GM12874 (cell line): Measurements from ENCODE around the gene FAM98A.

Source experiments
- TF ChIP-seq, protein P1 (sequence below): IDR thresholded peaks from 2 replicates; pipeline ENCODE4 v1.5.1; 2011; ENCODE audit warnings: low read depth, mild to moderate bottlenecking, control low read depth, low read length, moderate library complexity; ENCODE audit not compliant: insufficient read depth

FAM98A gene

DNA sequence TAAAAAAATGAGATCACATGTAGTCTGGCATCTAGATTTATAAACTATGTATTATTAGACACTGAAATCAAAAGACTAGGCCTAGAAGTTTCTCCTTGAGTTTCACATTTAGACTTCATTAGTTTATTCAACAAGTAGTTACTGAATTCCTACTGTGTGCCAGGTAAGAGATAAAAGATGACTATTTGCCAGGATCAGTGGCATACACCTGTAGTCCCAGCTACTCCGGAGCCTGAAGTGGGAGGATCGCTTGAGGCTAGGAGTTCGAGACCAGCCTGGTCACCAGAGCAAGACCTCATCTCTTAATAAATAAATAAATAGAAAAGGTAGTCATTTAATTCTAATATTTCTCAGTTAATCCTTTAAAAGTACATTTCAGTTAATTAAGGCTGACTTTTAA is 2.1 kb downstream of the FAM98A start:
- TF ChIP-seq, protein P1, sequence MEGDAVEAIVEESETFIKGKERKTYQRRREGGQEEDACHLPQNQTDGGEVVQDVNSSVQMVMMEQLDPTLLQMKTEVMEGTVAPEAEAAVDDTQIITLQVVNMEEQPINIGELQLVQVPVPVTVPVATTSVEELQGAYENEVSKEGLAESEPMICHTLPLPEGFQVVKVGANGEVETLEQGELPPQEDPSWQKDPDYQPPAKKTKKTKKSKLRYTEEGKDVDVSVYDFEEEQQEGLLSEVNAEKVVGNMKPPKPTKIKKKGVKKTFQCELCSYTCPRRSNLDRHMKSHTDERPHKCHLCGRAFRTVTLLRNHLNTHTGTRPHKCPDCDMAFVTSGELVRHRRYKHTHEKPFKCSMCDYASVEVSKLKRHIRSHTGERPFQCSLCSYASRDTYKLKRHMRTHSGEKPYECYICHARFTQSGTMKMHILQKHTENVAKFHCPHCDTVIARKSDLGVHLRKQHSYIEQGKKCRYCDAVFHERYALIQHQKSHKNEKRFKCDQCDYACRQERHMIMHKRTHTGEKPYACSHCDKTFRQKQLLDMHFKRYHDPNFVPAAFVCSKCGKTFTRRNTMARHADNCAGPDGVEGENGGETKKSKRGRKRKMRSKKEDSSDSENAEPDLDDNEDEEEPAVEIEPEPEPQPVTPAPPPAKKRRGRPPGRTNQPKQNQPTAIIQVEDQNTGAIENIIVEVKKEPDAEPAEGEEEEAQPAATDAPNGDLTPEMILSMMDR = no peak

DNA sequence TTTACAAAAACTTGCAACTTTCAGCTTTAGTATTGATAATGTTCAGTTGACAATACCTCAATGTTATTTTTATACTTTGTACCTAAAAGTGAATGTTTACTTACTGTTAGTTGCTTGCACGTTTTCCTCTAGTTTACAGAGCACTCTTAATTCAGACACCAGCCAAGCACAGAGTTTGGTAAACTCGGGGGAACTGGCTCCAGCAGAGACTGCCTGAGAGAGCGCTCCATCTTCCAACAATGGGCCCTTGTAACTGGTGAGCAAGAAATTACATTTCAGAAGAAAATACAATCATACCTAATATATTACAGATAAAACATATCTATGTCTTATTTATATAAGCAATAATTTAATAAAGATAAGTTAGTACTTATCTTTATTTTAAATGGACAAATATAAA is 3.7 kb downstream of the FAM98A start:
- TF ChIP-seq, protein P1 = no peak

DNA sequence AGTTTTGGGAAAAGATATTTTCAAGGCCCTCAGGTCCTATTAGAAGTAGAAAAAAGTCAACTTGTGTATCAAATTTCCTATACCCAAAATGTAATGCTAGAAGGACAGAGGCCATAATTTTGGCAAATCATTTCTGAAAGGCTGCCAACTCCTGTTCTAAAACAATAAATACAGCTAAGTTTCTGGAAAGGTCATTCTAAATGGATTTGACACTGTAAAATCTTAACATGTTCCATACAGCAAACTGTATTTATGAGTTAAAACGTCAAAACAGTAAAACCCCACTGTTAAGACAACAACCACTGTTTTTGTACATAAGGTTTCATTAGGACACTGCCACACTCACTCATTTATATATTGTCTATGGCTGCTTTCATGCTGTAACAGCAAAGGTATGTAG is 9.7 kb downstream of the FAM98A start:
- TF ChIP-seq, protein P1 = no peak

DNA sequence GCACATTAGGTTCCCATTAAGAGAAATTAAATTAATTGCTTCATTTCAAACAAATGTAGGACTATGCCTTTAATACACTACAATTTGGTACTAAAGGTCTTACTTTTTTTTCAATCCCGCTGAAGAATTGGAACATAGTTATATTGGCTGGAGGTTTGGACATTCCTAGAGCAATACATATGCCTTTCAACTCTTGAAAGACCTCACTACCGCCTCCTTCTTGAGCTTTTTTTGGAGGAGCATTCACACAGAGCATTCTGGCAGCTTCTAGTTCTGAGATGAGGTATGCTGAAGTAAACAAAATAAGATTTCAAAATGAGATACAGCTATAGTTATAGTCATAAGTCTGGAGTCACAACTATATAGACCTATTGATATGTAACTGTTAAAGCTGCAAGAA is 10.9 kb downstream of the FAM98A start:
- TF ChIP-seq, protein P1 = no peak

DNA sequence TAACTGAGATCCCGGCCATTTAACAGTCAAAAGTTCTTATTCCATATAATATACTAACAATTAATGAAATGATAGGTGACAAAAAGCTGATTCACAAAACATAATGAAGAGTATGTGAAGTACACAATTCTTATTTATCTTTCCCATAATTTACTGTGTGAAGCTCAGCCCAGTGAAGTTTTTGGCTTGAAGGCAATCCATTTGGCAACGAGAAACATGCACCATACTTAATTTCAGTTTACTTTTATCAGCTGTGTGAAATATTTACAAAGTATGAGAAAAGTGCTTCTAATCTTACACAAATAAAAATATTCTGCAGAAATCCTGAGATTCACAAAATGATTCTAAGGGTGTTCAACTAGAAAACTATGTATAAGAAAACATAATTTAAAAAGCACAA is 12.3 kb downstream of the FAM98A start:
- TF ChIP-seq, protein P1 = no peak

DNA sequence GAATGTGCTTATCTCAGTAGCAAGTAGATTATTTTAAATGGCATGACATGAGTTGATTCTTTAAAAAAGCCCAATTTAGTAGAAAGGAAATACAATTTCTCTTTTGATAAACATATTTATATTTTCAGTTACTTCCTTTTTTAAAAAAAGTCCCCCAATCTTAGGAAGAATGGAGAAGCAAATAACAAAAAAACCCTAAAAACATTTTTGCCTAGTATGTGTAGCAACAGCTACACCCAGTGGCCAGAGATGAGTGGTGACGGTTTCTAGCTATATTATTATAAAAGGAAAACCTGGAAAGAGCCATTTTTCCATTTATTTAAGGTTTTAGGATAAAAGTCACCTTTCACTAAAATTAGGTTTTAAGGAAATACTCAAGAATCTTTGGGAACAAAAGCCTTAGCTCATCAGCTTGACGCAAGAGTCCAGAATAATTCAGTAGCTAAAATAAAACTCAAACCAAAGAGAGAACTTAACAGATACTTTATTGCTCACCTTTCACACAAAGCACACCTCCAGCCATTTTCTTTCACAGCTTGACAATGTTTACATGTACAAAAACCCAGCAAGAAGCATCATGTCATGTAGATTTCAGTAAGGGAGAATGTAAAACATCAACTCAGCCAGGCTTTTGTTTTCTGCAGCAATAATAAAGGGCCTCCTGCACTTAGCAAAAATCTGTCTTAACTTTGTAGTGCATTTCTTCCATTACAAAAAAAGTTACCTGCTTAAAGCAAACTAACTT is 15.7 kb downstream of the FAM98A start:
- TF ChIP-seq, protein P1 = peak; percentile 66

DNA sequence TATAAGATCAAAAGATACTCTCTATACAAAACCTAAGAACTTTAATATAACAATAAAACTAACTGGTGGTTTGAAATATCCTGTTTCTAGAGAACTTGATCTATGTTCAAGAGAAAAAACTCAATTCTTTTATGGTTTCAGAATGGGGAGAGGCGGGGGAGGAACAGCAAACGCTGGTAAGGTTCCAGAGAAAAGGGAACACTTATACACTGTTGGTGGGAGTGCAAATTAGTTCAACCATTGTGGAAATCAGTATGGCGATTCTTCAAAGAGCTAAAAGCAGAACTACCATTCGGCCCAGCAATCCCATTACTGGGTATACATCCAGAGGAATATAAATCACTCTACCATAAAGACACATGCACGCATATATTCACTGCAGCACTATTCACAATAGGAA is 17.2 kb downstream of the FAM98A start:
- TF ChIP-seq, protein P1 = no peak
